ENCODE measurements around the gene SPAG16.

The SPAG16 gene

GRCh38 chr2:214410128-214410775 lies 1126.0 kb downstream of the SPAG16 start:
- no peak for DNase-seq

GRCh38 chr2:214410918-214411554 lies 1126.8 kb downstream of the SPAG16 start, which contains the start of gene VWC2L:
TSS of gene VWC2L (plus strand) at chr2:214411054. CDS start at chr2:214414194, 3,140 bp downstream.
- no peak for DNase-seq

GRCh38 chr2:214412679-214413078 lies 1128.4 kb downstream of the SPAG16 start:
- DNase-seq, result no peak

- no peak for DNase-seq
These were observed 1152.2 kb downstream of the SPAG16 start for GRCh38 chr2:214436470-214436869.

- DNase-seq, result no peak
These were observed 1166.0 kb downstream of the SPAG16 start for GRCh38 chr2:214450118-214450894.

- no peak for DNase-seq
These were observed 1167.4 kb downstream of the SPAG16 start for GRCh38 chr2:214451516-214452275.
